HG03097 (cell line): ENCODE data around the gene TMC3.
A peak's percentile ranks its signal among the peaks of the same experiment; 100 is the strongest.

Experiments used
- ATAC-seq: cut with Tn5 transposase; IDR thresholded peaks from one replicate; pipeline ENCODE4 v1.9.1; 2021; ENCODE audit not compliant: unreplicated experiment, low FRiP score

Gene TMC3

GRCh38 chr15:81301385-81301784, 72.6 kb downstream of the TMC3 start:
- ATAC-seq = peak; percentile 0

- no peak for ATAC-seq
Observed at GRCh38 chr15:81299630-81300273, 74.3 kb downstream of the TMC3 start.

GRCh38 chr15:81299156-81299555, 74.9 kb downstream of the TMC3 start:
- ATAC-seq = no peak

- ATAC-seq = no peak
Observed at GRCh38 chr15:81298611-81299010, 75.4 kb downstream of the TMC3 start.

GRCh38 chr15:81297603-81298575, 76.1 kb downstream of the TMC3 start:
- no peak for ATAC-seq

- no peak for ATAC-seq
Observed at GRCh38 chr15:81297147-81297572, 76.9 kb downstream of the TMC3 start.

GRCh38 chr15:81296673-81297072, 77.3 kb downstream of the TMC3 start:
- peak; percentile 53 for ATAC-seq

GRCh38 chr15:81296186-81296585, 77.8 kb downstream of the TMC3 start:
- no peak for ATAC-seq

- ATAC-seq = no peak
Observed at GRCh38 chr15:81295486-81296121, 78.4 kb downstream of the TMC3 start.

- no peak for ATAC-seq
Observed at GRCh38 chr15:81294516-81294880, 79.5 kb downstream of the TMC3 start.

GRCh38 chr15:81293728-81294515, 80.1 kb downstream of the TMC3 start:
- peak; percentile 62 for ATAC-seq

- ATAC-seq = peak; percentile 19
Observed at GRCh38 chr15:81292523-81293001, 81.5 kb downstream of the TMC3 start.

- no peak for ATAC-seq
Observed at GRCh38 chr15:81291916-81292522, 82.0 kb downstream of the TMC3 start.

- no peak for ATAC-seq
Observed at GRCh38 chr15:81289910-81290309, 84.1 kb downstream of the TMC3 start.

GRCh38 chr15:81288616-81289015, 85.4 kb downstream of the TMC3 start:
- ATAC-seq = no peak

GRCh38 chr15:81288040-81288439, 86.0 kb downstream of the TMC3 start:
- ATAC-seq = no peak

GRCh38 chr15:81286621-81287121, 87.3 kb downstream of the TMC3 start:
- no peak for ATAC-seq

GRCh38 chr15:81285461-81285860, 88.6 kb downstream of the TMC3 start:
- ATAC-seq = no peak

- ATAC-seq = no peak
Observed at GRCh38 chr15:81284256-81285031, 89.6 kb downstream of the TMC3 start.
